Activated naive CD4-positive, alpha-beta T cell treated with anti-CD3 and anti-CD28 coated beads for 36 hours (primary cell): Measurements from ENCODE around the gene USP6NL. TPM values are rescaled to one million over a fixed set of nuclear protein-coding genes. Genes with fewer than 3 reads are reported as not detected.
"Not testable (repeated sequence)": the region's sequence is repeated elsewhere in the genome, so short reads cannot be mapped to it uniquely, and the experiment has no call there.

Source experiments
- CTCF ChIA-PET: fragments of 350-600 bp; sonication (Branson Sonifier 250); formaldehyde crosslinking; loops from one replicate; lab custom pipeline; 2021; ENCODE audit warnings: antibody characterized with exemption; lab: Charles Lee
- DNase-seq: peaks from one replicate; pipeline ENCODE4 v3.0.0-alpha.2; 2020
- H3K27ac Mint-ChIP-seq: one replicate; pipeline ENCODE4 v1.8.0; 2021; ENCODE audit warnings: mild to moderate bottlenecking, mixed read lengths
- H3K27me3 Mint-ChIP-seq: one replicate; pipeline ENCODE4 v1.8.0; 2021; ENCODE audit warnings: low read depth, mixed read lengths
- H3K36me3 Mint-ChIP-seq: one replicate; pipeline ENCODE4 v1.8.0; 2021; ENCODE audit warnings: low read depth, mixed read lengths
- H3K4me1 Mint-ChIP-seq: one replicate; pipeline ENCODE4 v1.8.0; 2021; ENCODE audit warnings: low read depth, mixed read lengths
- H3K4me3 Mint-ChIP-seq: one replicate; pipeline ENCODE4 v1.8.0; 2021; ENCODE audit warnings: mild to moderate bottlenecking, moderate library complexity, mixed read lengths
- H3K9me3 Mint-ChIP-seq: one replicate; pipeline ENCODE4 v1.8.0; 2021; ENCODE audit warnings: mixed read lengths
- intact Hi-C: fragments of 100-400 bp; cut with micrococcal nuclease; formaldehyde crosslinking; loops from one replicate; pipeline ENCODE4 v1.15.1; 2023
- total RNA-seq, 2 experiments: library from RNA; stranded (reverse); gene quantifications; one replicate each; pipeline ENCODE4 v1.2.3, GENCODE V29; 2021

Gene USP6NL
- total RNA-seq, 2 experiments from 2014 or later = 6.9 to 7.5 TPM

DNA sequence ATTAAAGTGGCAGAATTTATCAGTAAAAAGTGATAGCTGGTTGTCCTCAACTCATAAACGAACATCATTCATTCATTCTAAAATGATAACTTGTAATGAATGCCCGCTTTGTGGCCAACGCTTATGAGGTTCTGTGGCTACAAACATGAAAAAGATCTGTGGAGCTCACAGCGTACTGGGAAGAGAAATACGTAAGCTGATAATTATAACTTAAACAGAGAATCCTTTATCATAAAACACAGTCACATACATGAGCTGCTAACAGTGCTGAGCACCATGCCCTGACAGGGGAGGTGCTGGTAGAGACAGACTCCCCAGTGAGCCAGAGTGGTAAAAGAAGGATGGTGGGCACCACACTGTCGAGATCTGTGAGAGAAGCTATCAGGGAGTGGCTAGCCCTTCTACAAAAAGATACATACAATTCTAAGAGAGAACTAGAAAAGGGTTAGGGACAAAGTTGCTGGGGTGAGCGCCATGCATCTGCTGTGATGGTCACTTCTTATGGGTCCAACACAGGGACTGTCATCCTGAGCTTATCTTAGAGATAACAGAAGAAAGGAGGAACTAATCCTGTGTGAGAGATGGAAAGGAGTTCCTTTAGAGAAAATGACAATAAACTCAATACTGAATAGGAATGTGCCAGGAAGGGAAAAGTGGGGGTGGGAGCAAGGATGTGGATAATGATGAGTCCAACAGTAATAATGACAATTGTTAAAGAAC is 106.7 kb downstream of the USP6NL start:
- no peaks in the 10 kb centered on the region for H3K9me3 Mint-ChIP-seq

GRCh38 chr10:11501600-11501999 is 109.8 kb downstream of the USP6NL start:
- H3K27ac Mint-ChIP-seq = no peak overlapping the region
- no peak overlapping the region for H3K4me3 Mint-ChIP-seq
- DNase-seq = no peak
- H3K9me3 Mint-ChIP-seq = no peaks in the 10 kb centered on the region
- H3K36me3 Mint-ChIP-seq = no peaks in the 10 kb centered on the region
- H3K27me3 Mint-ChIP-seq = no peaks in the 10 kb centered on the region
- intact Hi-C loops = no loop called here
- CTCF ChIA-PET = interaction anchor here (2.3 kb wide), 1 partner anchor 256 kb away, joined by 5 read pairs; no protein-coding TSS in a partner anchor
- peaks cover 18% of the 10 kb centered on the region for H3K4me1 Mint-ChIP-seq

More for the DNA sequence above, 106.7 kb downstream of the USP6NL start:
- intact Hi-C loops = no loop called here
- CTCF ChIA-PET = interaction anchor here (0.6 to 4.0 kb wide), 6 partner anchors 9 to 256 kb away, joined by 3 to 22 read pairs (median 4); no protein-coding TSS in a partner anchor
- no peak for DNase-seq
- H3K27ac Mint-ChIP-seq = no peak overlapping the region
- peaks cover 3% of the 10 kb centered on the region for H3K36me3 Mint-ChIP-seq
- no peaks in the 10 kb centered on the region for H3K27me3 Mint-ChIP-seq
- no peak overlapping the region for H3K4me3 Mint-ChIP-seq
- peaks cover 18% of the 10 kb centered on the region for H3K4me1 Mint-ChIP-seq

- intact Hi-C loops = no loop called here
- Mint-ChIP-seq H3K9me3 (no peaks in the 10 kb centered on the region), H3K27ac (no peak overlapping the region), H3K27me3 (no peaks in the 10 kb centered on the region), H3K4me1 (peaks cover 1% of the 10 kb centered on the region), H3K4me3 (no peak overlapping the region), H3K36me3 (no peaks in the 10 kb centered on the region)
- CTCF ChIA-PET = interaction anchor here (2.3 kb wide), 1 partner anchor 258 kb away, joined by 5 read pairs; no protein-coding TSS in a partner anchor
- no peak for DNase-seq
These were observed 111.9 kb downstream of the USP6NL start for GRCh38 chr10:11499425-11500071.

- no peaks in the 10 kb centered on the region for H3K9me3 Mint-ChIP-seq
- CTCF ChIA-PET = interaction anchor here (1.1 kb wide), 1 partner anchor 16 kb away, joined by 3 read pairs; no protein-coding TSS in a partner anchor
- no peaks in the 10 kb centered on the region for H3K4me1 Mint-ChIP-seq
- no peak for DNase-seq
- H3K27ac Mint-ChIP-seq = no peak overlapping the region
- intact Hi-C loops = no loop called here
- H3K4me3 Mint-ChIP-seq = no peak overlapping the region
- H3K27me3 Mint-ChIP-seq = no peaks in the 10 kb centered on the region
- no peaks in the 10 kb centered on the region for H3K36me3 Mint-ChIP-seq
These were observed 113.1 kb downstream of the USP6NL start for GRCh38 chr10:11498399-11498798.

DNA sequence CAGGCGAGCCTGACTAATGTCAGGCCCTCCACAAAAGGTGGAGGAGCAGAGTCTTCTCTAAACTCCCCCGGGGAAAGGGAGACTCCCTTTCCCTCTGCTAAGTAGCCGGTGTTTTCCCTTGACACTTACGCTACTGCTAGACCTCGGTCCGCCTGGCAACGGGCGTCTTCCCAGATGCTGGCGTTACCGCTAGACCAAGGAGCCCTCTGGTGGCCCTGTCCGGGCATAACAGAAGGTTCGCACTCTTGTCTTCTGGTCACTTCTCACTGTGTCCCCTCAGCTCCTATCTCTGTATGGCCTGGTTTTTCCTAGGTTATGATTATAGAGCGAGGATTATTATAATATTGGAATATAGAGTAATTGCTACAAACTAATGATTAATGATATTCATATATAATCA is 116.5 kb downstream of the USP6NL start:
- H3K9me3 Mint-ChIP-seq, H3K4me3 Mint-ChIP-seq, H3K27ac Mint-ChIP-seq, intact Hi-C loops, H3K36me3 Mint-ChIP-seq, H3K27me3 Mint-ChIP-seq, H3K4me1 Mint-ChIP-seq: not testable (repeated sequence)
- DNase-seq = peak; percentile 11
- CTCF ChIA-PET = interaction anchor here (1.0 kb wide), 1 partner anchor 263 kb away, joined by 4 read pairs; no protein-coding TSS in a partner anchor

GRCh38 chr10:11493646-11494045 is 117.8 kb downstream of the USP6NL start:
- Mint-ChIP-seq H3K4me3 (no peak overlapping the region), H3K9me3 (no peaks in the 10 kb centered on the region)
- CTCF ChIA-PET = no interaction called here

GRCh38 chr10:11491087-11491486 is 120.4 kb downstream of the USP6NL start:
- intact Hi-C loops = no loop called here
- no peaks in the 10 kb centered on the region for H3K27me3 Mint-ChIP-seq
- no peak overlapping the region for H3K27ac Mint-ChIP-seq
- H3K36me3 Mint-ChIP-seq = peaks cover 2% of the 10 kb centered on the region
- no peaks in the 10 kb centered on the region for H3K4me1 Mint-ChIP-seq
- CTCF ChIA-PET = no interaction called here
- H3K4me3 Mint-ChIP-seq = no peak overlapping the region
- no peaks in the 10 kb centered on the region for H3K9me3 Mint-ChIP-seq
- no peak for DNase-seq

More at GRCh38 chr10:11493646-11494045, 117.8 kb downstream of the USP6NL start:
- Mint-ChIP-seq H3K27me3 (no peaks in the 10 kb centered on the region), H3K4me1 (no peaks in the 10 kb centered on the region), H3K36me3 (peaks cover 2% of the 10 kb centered on the region), H3K27ac (no peak overlapping the region)
- DNase-seq = no peak
- intact Hi-C loops = no loop called here

DNA sequence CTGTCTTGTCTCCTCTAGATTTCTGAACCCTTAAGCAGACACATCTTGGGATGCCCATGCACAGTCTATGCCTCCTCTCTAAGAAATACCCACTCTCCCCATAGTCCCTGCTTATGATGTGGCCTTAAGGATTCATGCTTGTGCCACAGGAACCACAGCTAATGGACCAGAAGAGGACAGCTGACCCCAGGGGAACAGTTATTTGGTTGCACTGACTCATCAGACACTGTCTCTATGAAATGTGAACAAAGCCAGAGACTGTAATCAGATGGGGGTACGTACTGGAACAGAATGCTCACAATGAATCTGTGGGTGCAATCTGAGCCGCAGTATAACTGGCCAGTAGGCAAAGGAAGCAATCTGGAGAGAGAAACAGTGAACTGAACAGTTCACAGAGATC is 121.9 kb downstream of the USP6NL start:
- no peaks in the 10 kb centered on the region for H3K9me3 Mint-ChIP-seq
- CTCF ChIA-PET = no interaction called here

DNA sequence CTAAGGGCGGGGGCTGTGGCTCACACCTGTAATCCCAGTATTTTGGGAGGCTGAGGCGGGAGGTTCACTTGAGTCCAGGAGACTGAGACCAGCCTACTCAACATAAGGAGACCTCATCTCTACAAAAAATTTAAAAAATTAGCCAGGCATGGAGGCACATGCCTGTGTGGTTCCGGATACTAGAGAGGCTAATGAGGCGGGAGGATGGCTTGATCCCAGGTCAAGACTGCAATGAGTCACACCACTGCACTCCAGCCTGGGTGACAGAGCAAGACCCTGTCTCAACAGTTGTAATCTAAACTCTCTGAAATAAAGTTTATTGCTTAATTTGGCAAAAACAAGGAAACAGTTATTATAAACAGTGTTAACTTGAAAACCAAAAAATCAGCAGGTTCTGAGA is 123.3 kb downstream of the USP6NL start:
- H3K27ac Mint-ChIP-seq = no peak overlapping the region
- no peak overlapping the region for H3K4me3 Mint-ChIP-seq
- H3K27me3 Mint-ChIP-seq = no peaks in the 10 kb centered on the region
- no peaks in the 10 kb centered on the region for H3K4me1 Mint-ChIP-seq
- DNase-seq = no peak
- CTCF ChIA-PET = interaction anchor here (0.6 to 1.5 kb wide), 2 partner anchors 270 to 1932 kb away, joined by 3 to 5 read pairs; no protein-coding TSS in a partner anchor
- intact Hi-C loops = no loop called here
- H3K9me3 Mint-ChIP-seq = no peaks in the 10 kb centered on the region
- peaks cover 5% of the 10 kb centered on the region for H3K36me3 Mint-ChIP-seq

More for the DNA sequence above, 121.9 kb downstream of the USP6NL start:
- DNase-seq = no peak
- H3K36me3 Mint-ChIP-seq = peaks cover 2% of the 10 kb centered on the region
- H3K27ac Mint-ChIP-seq = no peak overlapping the region
- H3K4me1 Mint-ChIP-seq = no peaks in the 10 kb centered on the region
- intact Hi-C loops = no loop called here
- no peaks in the 10 kb centered on the region for H3K27me3 Mint-ChIP-seq
- H3K4me3 Mint-ChIP-seq = no peak overlapping the region

DNA sequence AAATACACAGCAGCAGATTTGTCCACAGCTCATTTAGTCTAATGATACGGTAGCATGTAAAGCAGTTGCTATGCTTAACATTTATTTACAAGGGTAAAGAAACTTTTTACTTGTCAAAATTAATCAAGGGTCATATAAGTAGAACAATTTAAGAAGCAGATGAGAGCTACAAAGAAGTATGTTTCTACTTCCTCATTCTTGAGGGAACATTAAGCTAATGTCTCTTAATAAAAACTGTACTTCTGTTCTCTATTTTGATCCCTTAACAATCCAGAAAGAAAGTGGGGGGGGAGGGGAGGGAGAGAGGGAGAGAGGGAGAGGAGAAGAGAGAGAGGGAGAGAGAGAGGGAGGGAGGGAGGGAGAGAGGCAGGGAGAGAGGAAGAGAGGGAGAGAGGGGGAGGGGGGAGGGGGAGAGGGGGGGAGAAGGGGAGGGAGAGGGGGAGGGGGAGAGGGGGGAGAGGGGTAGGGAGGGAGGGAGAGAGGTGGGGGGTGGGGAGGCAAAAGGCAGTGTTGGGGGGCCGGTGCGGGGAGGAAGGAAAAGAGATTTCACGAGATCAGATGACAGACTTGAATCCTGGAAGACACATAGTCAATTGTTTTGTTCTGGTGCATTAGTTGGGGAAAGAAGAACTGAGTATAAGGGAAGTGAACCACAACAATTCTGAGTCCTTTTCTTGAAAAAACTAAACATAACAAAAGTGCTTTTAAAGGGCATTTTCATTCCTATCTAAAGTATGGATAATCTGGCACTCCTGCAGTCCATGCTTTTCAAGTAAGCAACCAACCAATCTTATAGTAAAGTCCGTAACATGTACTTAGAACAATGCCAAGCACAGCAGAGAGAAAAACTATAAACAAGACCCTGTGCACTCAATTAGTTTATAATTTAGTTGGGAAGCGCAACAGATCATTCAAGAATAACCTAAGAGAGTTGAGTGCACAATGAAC is 128.0 kb downstream of the USP6NL start:
- Mint-ChIP-seq H3K36me3 (peaks cover 12% of the 10 kb centered on the region), H3K27ac (no peak overlapping the region), H3K4me3 (no peak overlapping the region), H3K9me3 (no peaks in the 10 kb centered on the region), H3K4me1 (peaks cover 15% of the 10 kb centered on the region), H3K27me3 (no peaks in the 10 kb centered on the region)
- CTCF ChIA-PET = interaction anchor here (0.6 kb wide), 3 partner anchors 166 to 329 kb away, joined by 3 to 9 read pairs (median 4); no protein-coding TSS in a partner anchor
- intact Hi-C loops = no loop called here
- DNase-seq = no peak

GRCh38 chr10:11482306-11482705 is 129.1 kb downstream of the USP6NL start:
- Mint-ChIP-seq H3K27me3 (no peaks in the 10 kb centered on the region), H3K4me1 (peaks cover 15% of the 10 kb centered on the region), H3K9me3 (no peaks in the 10 kb centered on the region), H3K4me3 (no peak overlapping the region), H3K36me3 (peaks cover 12% of the 10 kb centered on the region), H3K27ac (no peak overlapping the region)
- intact Hi-C loops = no loop called here
- CTCF ChIA-PET = interaction anchor here (0.7 to 0.9 kb wide), 3 partner anchors 10 to 770 kb away, joined by 3 to 4 read pairs (median 3); no protein-coding TSS in a partner anchor
- no peak for DNase-seq

GRCh38 chr10:11480687-11481086 is 130.8 kb downstream of the USP6NL start:
- CTCF ChIA-PET = no interaction called here
- Mint-ChIP-seq H3K9me3 (no peaks in the 10 kb centered on the region), H3K36me3 (peaks cover 12% of the 10 kb centered on the region), H3K4me1 (peaks cover 15% of the 10 kb centered on the region), H3K27me3 (no peaks in the 10 kb centered on the region), H3K27ac (no peak overlapping the region), H3K4me3 (no peak overlapping the region)
- intact Hi-C loops = no loop called here
- DNase-seq = no peak
